ENCODE measurements around the gene POC5.

Gene POC5

DNA sequence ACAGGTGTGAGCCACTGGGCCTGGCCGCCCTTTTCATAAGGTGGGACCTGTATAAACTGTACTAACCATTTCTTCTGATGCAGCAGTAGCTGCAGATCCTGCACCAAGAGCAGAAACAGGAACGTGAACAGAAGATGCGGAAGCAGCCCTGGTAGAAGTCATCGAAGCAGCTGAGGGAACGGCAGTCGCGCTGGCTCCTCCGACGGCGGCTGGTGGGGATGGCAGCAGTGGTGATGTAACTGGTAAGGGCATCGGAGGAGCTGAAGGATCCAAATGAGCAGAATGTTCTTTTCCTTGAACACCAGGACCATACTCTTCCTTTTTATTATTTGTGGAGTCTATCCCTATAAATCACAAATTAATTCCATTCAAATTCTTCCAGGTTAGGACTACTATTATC is 32.1 kb downstream of the POC5 start:
- TF ChIP-seq, protein P1, sequence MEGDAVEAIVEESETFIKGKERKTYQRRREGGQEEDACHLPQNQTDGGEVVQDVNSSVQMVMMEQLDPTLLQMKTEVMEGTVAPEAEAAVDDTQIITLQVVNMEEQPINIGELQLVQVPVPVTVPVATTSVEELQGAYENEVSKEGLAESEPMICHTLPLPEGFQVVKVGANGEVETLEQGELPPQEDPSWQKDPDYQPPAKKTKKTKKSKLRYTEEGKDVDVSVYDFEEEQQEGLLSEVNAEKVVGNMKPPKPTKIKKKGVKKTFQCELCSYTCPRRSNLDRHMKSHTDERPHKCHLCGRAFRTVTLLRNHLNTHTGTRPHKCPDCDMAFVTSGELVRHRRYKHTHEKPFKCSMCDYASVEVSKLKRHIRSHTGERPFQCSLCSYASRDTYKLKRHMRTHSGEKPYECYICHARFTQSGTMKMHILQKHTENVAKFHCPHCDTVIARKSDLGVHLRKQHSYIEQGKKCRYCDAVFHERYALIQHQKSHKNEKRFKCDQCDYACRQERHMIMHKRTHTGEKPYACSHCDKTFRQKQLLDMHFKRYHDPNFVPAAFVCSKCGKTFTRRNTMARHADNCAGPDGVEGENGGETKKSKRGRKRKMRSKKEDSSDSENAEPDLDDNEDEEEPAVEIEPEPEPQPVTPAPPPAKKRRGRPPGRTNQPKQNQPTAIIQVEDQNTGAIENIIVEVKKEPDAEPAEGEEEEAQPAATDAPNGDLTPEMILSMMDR (IDR thresholded peaks at IDR 0.05; ENCODE audit: control insufficient read depth, insufficient read depth, low read depth, low read length, missing control alignments) = no peak
- DNase-seq (ENCODE audit: low read depth) = no peak
- no peak overlapping the region for H3K4me3 ChIP-seq (ENCODE audit: control insufficient read depth, low read depth, low read length)

- TF ChIP-seq, protein P1 (IDR thresholded peaks at IDR 0.05; ENCODE audit: control insufficient read depth, insufficient read depth, low read depth, low read length, missing control alignments) = peak; percentile 41
- H3K4me3 ChIP-seq (ENCODE audit: control insufficient read depth, low read depth, low read length) = no peak overlapping the region
- peak; percentile 17 for DNase-seq (ENCODE audit: low read depth)
Measured at GRCh38 chr5:75681125-75681830, 36.0 kb downstream of the POC5 start.

GRCh38 chr5:75678155-75678554 is 39.1 kb downstream of the POC5 start:
- TF ChIP-seq, protein P1 (IDR thresholded peaks at IDR 0.05; ENCODE audit: control insufficient read depth, insufficient read depth, low read depth, low read length, missing control alignments) = no peak
- H3K4me3 ChIP-seq (ENCODE audit: control insufficient read depth, low read depth, low read length) = no peak overlapping the region
- no peak for DNase-seq (ENCODE audit: low read depth)

- H3K4me3 ChIP-seq (ENCODE audit: control insufficient read depth, low read depth, low read length) = no peak overlapping the region
- TF ChIP-seq, protein P1 (IDR thresholded peaks at IDR 0.05; ENCODE audit: control insufficient read depth, insufficient read depth, low read depth, low read length, missing control alignments) = no peak
- no peak for DNase-seq (ENCODE audit: low read depth)
Measured at GRCh38 chr5:75677607-75678006, 39.6 kb downstream of the POC5 start.

- TF ChIP-seq, protein P1 (IDR thresholded peaks at IDR 0.05; ENCODE audit: control insufficient read depth, insufficient read depth, low read depth, low read length, missing control alignments) = no peak
- no peak for DNase-seq (ENCODE audit: low read depth)
- no peak overlapping the region for H3K4me3 ChIP-seq (ENCODE audit: control insufficient read depth, low read depth, low read length)
Measured at GRCh38 chr5:75675783-75676182, 41.5 kb downstream of the POC5 start.

GRCh38 chr5:75672616-75673015 is 44.6 kb downstream of the POC5 start:
- TF ChIP-seq, protein P1 (IDR thresholded peaks at IDR 0.05; ENCODE audit: control insufficient read depth, insufficient read depth, low read depth, low read length, missing control alignments) = no peak
- H3K4me3 ChIP-seq (ENCODE audit: control insufficient read depth, low read depth, low read length) = no peak overlapping the region
- DNase-seq (ENCODE audit: low read depth) = no peak

Measured in AG09309 (cell line).